SU-DHL-6 (cell line): ENCODE data around the gene RAD51B.

Experiments
- H2AFZ ChIP-seq: fragments of 200-600 bp; sonication (generic); 2 replicates; pipeline ENCODE4 v1.6.1; 2014; ENCODE audit warnings: low read depth, mild to moderate bottlenecking, moderate library complexity, mixed read lengths, antibody characterized with exemption, low read length; ENCODE audit not compliant: severe bottlenecking
- H3F3A ChIP-seq: fragments of 200-600 bp; shearing (Covaris generic); 2 replicates; pipeline ENCODE4 v1.6.0; 2016; ENCODE audit warnings: antibody characterized with exemption, mild to moderate bottlenecking; ENCODE audit not compliant: insufficient read depth
- H3K27ac ChIP-seq: fragments of 200-600 bp; sonication (generic); 2 replicates; pipeline ENCODE4 v1.5.1; 2016; ENCODE audit warnings: low read depth, mild to moderate bottlenecking, low read length, moderate library complexity, mixed read lengths
- H3K27me3 ChIP-seq: fragments of 200-600 bp; sonication (generic), shearing (Covaris generic); 2 replicates; pipeline ENCODE4 v1.6.0; 2014; ENCODE audit warnings: mild to moderate bottlenecking, low read length
- H3K36me3 ChIP-seq: fragments of 200-600 bp; sonication (generic); 2 replicates; pipeline ENCODE4 v1.6.1; 2014; ENCODE audit warnings: mild to moderate bottlenecking, low read length, mixed read lengths
- H3K4me2 ChIP-seq: fragments of 300-600, 200-600 bp; shearing (Covaris generic), sonication (generic); 2 replicates; pipeline ENCODE4 v1.6.0; 2014; ENCODE audit warnings: low read length, low read depth, mild to moderate bottlenecking; ENCODE audit not compliant: poor library complexity, severe bottlenecking
- H3K4me3 ChIP-seq: fragments of 200-600 bp; sonication (generic); 2 replicates; pipeline ENCODE4 v1.5.1; 2014; ENCODE audit warnings: antibody characterized with exemption, low read length, mild to moderate bottlenecking, mixed read lengths; ENCODE audit not compliant: insufficient read depth, poor library complexity, severe bottlenecking
- H3K79me2 ChIP-seq: fragments of 200-600 bp; sonication (generic); 2 replicates; pipeline ENCODE4 v1.6.1; 2014; ENCODE audit warnings: mild to moderate bottlenecking, low read length, moderate library complexity; ENCODE audit not compliant: insufficient read depth
- H3K9ac ChIP-seq: fragments of 200-600 bp; sonication (generic); 2 replicates; pipeline ENCODE4 v1.7.0; 2014; ENCODE audit warnings: mild to moderate bottlenecking, low read length
- H3K9me2 ChIP-seq: fragments of 200-600 bp; sonication (generic); replicated peaks from 2 replicates; pipeline ENCODE4 v1.6.1; 2014; ENCODE audit warnings: low read length; ENCODE audit not compliant: insufficient read depth
- H3K9me3 ChIP-seq: fragments of 200-600 bp; sonication (generic); 2 replicates; pipeline ENCODE4 v1.6.1; 2014; ENCODE audit warnings: low read length, mixed read lengths; ENCODE audit not compliant: insufficient read depth
- H4K20me1 ChIP-seq: fragments of 200-600 bp; sonication (generic); 2 replicates; pipeline ENCODE4 v1.6.1; 2014; ENCODE audit warnings: low read depth, mild to moderate bottlenecking, antibody characterized with exemption, low read length, moderate library complexity, mixed read lengths
- EZH2phosphoT487 ChIP-seq: fragments of 200-600 bp; sonication (generic), shearing (Covaris generic); conservative IDR thresholded peaks from 2 replicates; pipeline ENCODE4 v1.6.1; 2018; ENCODE audit warnings: mild to moderate bottlenecking, antibody characterized with exemption, low read length, moderate library complexity, mixed read lengths
- TF ChIP-seq, protein P1 (sequence below): fragments of 200-600 bp; sonication (generic); IDR thresholded peaks from one replicate; pipeline ENCODE4 v1.5.1; 2017; ENCODE audit warnings: antibody characterized with exemption, mild to moderate bottlenecking, low read length, moderate library complexity; ENCODE audit not compliant: insufficient read depth, poor library complexity, severe bottlenecking

RAD51B gene

DNA sequence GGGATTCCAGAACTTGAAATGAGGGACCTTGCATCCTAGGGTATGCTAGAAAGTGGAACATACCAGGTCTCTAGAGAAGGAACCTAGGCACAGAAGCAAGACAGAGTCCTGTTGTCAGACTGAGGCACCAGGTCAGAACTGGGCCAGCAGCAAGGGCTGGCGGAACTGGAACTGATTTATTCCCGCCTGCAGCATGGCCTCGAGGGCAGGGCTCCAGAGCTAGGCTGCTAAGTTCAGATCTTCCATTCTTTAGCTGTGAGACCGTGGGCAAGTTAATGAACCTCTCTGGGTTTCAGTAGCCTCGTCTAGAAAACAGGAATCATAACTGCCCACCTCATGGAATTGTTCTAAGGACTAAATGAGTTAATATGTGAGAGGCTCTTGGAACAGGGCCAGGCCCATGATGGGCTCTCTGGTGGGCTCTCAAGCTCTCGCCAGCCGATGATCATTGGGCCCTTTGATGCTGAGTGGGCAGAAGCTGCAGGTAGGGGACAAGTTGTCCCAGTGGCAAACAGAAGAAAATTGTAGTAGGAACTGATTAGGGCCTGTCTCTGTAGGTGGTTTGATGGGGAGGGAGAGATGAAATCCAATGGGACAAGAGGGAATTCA is 773.5 kb downstream of the RAD51B start:
- H2AFZ ChIP-seq, result no peak overlapping the region
- no peaks in the 10 kb centered on the region for H4K20me1 ChIP-seq
- H3K9me3 ChIP-seq, result no peaks in the 10 kb centered on the region
- no peak overlapping the region for H3K9ac ChIP-seq
- H3K9me2 ChIP-seq, result no peaks in the 10 kb centered on the region
- TF ChIP-seq, protein P1, sequence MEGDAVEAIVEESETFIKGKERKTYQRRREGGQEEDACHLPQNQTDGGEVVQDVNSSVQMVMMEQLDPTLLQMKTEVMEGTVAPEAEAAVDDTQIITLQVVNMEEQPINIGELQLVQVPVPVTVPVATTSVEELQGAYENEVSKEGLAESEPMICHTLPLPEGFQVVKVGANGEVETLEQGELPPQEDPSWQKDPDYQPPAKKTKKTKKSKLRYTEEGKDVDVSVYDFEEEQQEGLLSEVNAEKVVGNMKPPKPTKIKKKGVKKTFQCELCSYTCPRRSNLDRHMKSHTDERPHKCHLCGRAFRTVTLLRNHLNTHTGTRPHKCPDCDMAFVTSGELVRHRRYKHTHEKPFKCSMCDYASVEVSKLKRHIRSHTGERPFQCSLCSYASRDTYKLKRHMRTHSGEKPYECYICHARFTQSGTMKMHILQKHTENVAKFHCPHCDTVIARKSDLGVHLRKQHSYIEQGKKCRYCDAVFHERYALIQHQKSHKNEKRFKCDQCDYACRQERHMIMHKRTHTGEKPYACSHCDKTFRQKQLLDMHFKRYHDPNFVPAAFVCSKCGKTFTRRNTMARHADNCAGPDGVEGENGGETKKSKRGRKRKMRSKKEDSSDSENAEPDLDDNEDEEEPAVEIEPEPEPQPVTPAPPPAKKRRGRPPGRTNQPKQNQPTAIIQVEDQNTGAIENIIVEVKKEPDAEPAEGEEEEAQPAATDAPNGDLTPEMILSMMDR, result no peak
- TF ChIP-seq EZH2phosphoT487, result no peak
- no peaks in the 10 kb centered on the region for H3K79me2 ChIP-seq
- no peaks in the 10 kb centered on the region for H3F3A ChIP-seq
- H3K4me3 ChIP-seq, result no peak overlapping the region
- H3K27me3 ChIP-seq, result no peaks in the 10 kb centered on the region
- H3K4me2 ChIP-seq, result no peak overlapping the region
- H3K36me3 ChIP-seq, result no peaks in the 10 kb centered on the region
- no peak overlapping the region for H3K27ac ChIP-seq

DNA sequence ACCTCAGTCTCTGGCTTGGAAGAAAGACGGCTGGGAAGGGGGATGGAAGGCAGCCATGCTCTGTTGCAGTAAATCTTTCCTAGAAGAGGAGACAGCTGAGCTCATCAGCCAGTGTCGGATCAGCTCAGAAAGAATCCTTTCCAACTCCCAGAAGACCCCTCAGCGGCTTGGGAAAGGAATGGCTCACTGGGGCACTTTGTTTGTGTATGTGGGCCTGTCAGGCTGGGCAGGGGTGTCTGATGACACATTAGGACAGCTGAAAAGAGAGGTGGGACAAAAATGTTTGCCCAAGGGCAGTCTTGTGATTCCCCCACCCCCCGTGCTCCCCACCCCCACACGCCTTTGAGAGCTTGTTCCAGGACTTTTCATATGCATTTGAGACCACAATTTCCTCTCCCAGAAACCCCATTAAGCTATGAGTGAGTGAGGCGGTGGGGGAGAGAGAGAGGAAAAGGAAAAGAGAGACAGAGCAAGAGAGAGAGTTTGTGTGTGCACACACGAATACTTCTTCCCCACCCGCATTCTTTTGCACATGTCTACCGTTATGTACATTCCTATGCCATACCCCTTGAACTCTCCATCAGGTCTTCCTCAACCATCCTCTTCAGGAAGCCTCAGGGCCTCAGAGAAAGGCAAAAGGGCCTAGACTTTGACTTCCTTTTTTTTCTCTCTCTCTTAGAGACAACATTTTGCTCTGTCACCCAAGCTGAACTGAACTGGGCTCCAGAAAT is 774.4 kb downstream of the RAD51B start:
- H4K20me1 ChIP-seq, result no peaks in the 10 kb centered on the region
- H3K27me3 ChIP-seq, result no peaks in the 10 kb centered on the region
- no peak overlapping the region for H3K4me3 ChIP-seq
- no peak overlapping the region for H3K27ac ChIP-seq
- H2AFZ ChIP-seq, result no peak overlapping the region
- TF ChIP-seq, protein P1, result no peak
- TF ChIP-seq EZH2phosphoT487, result no peak
- H3K9me2 ChIP-seq, result no peaks in the 10 kb centered on the region
- no peak overlapping the region for H3K9ac ChIP-seq
- no peaks in the 10 kb centered on the region for H3K9me3 ChIP-seq
- H3K79me2 ChIP-seq, result no peaks in the 10 kb centered on the region
- no peaks in the 10 kb centered on the region for H3K36me3 ChIP-seq
- no peak overlapping the region for H3K4me2 ChIP-seq
- no peaks in the 10 kb centered on the region for H3F3A ChIP-seq

DNA sequence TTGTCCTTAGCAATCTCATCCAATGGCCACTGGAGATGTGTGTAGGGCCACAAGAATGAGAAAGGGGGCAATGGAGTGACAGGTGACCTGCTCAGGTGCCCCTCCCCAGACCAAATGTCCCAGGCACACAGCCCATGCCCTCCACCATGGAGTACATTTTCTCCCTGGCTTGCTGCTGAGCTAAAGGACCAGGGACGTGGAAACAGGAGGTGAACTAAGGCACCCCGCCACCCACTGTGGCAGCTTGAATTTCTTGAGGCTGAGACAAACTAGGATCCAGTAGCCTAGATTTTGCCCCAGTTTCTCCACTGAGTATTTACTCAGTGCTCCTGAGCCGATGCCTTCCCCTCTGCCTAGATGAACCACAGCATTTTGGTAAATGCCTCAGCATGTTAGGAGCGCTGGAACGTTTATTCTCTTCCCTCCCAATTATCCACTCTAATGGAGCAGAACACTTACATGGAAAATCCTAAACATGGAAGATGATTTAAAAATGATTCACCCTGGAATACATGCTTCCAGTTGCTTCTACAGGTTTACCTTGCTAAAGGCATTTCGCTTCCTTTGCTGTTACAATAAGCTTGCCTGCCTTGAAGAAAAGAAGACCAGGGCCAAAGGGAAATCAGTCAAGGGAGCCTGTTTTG is 775.3 kb downstream of the RAD51B start:
- TF ChIP-seq, protein P1, result no peak
- no peak for TF ChIP-seq EZH2phosphoT487
- H3K27me3 ChIP-seq, result no peaks in the 10 kb centered on the region
- no peaks in the 10 kb centered on the region for H3K36me3 ChIP-seq
- H3K4me3 ChIP-seq, result no peak overlapping the region
- H3K79me2 ChIP-seq, result no peaks in the 10 kb centered on the region
- no peaks in the 10 kb centered on the region for H3K9me2 ChIP-seq
- no peak overlapping the region for H3K27ac ChIP-seq
- H3F3A ChIP-seq, result no peaks in the 10 kb centered on the region
- no peak overlapping the region for H3K4me2 ChIP-seq
- H2AFZ ChIP-seq, result no peak overlapping the region
- H3K9me3 ChIP-seq, result no peaks in the 10 kb centered on the region
- no peaks in the 10 kb centered on the region for H4K20me1 ChIP-seq
- H3K9ac ChIP-seq, result no peak overlapping the region
